Hepatocyte (in vitro differentiated cells): ENCODE data around the gene SHROOM4.

ENCODE experiments used
- CTCF ChIP-seq: fragments of 200-600 bp; sonication (generic); IDR thresholded peaks from 2 replicates; pipeline ENCODE4 v1.5.1; 2016; ENCODE audit warnings: antibody characterized with exemption, mild to moderate bottlenecking; ENCODE audit not compliant: poor library complexity
- EZH2 ChIP-seq: fragments of 200-600 bp; sonication (generic); IDR thresholded peaks from 2 replicates; pipeline ENCODE4 v1.6.1; 2016; ENCODE audit warnings: antibody characterized with exemption, mild to moderate bottlenecking, borderline replicate concordance
- EZH2phosphoT487 ChIP-seq: fragments of 200-600 bp; sonication (generic); IDR thresholded peaks from one replicate; pipeline ENCODE4 v1.6.1; 2018; ENCODE audit warnings: antibody characterized with exemption, mild to moderate bottlenecking, low read depth, moderate library complexity; ENCODE audit not compliant: unreplicated experiment, severe bottlenecking

GRCh38 chrX:50787099-50787498 is 26.9 kb downstream of the SHROOM4 start:
- TF ChIP-seq CTCF (no peak), EZH2phosphoT487 (no peak), EZH2 (no peak)
